WTC11 (cell line): ENCODE measurements around the gene KYNU.

Experiments
- ATF2 ChIP-seq: sonication (generic); formaldehyde crosslinking; IDR thresholded peaks from 2 replicates; pipeline ENCODE4 v1.8.1; 2022; ENCODE audit warnings: low read depth, missing genetic modification reagents, borderline replicate concordance
- ATF6 ChIP-seq: sonication (generic); formaldehyde crosslinking; IDR thresholded peaks from 2 replicates; pipeline ENCODE4 v1.8.1; 2023; ENCODE audit warnings: mild to moderate bottlenecking, missing genetic modification reagents
- CREM ChIP-seq: sonication (generic); formaldehyde crosslinking; IDR thresholded peaks from 2 replicates; pipeline ENCODE4 v1.8.1; 2022; ENCODE audit warnings: mild to moderate bottlenecking, missing genetic modification reagents, moderate library complexity
- CTCF ChIP-seq: fragments of 200-600 bp; IDR thresholded peaks from 2 replicates; pipeline ENCODE4 v1.8.0; 2022; ENCODE audit warnings: antibody characterized with exemption
- E2F4 ChIP-seq: sonication (generic); formaldehyde crosslinking; IDR thresholded peaks from 2 replicates; pipeline ENCODE4 v1.8.1; 2022; ENCODE audit warnings: low read depth, mild to moderate bottlenecking, moderate library complexity, missing genetic modification reagents, borderline replicate concordance
- FOXP1 ChIP-seq: sonication (generic); formaldehyde crosslinking; IDR thresholded peaks from 2 replicates; pipeline ENCODE4 v1.8.0; 2022; ENCODE audit warnings: missing genetic modification reagents, mild to moderate bottlenecking, moderate library complexity, borderline replicate concordance
- GABPB1 ChIP-seq: sonication (generic); formaldehyde crosslinking; IDR thresholded peaks from 2 replicates; pipeline ENCODE4 v1.8.1; 2023; ENCODE audit warnings: mild to moderate bottlenecking, missing genetic modification reagents
- KAT7 ChIP-seq: sonication (generic); formaldehyde crosslinking; IDR thresholded peaks from 2 replicates; pipeline ENCODE4 v1.8.1; 2023; ENCODE audit warnings: missing genetic modification reagents, mild to moderate bottlenecking, borderline replicate concordance
- MAX ChIP-seq: sonication (generic); formaldehyde crosslinking; IDR thresholded peaks from 2 replicates; pipeline ENCODE4 v1.8.0; 2022; ENCODE audit warnings: mild to moderate bottlenecking, missing genetic modification reagents
- NFYB ChIP-seq: sonication (generic); formaldehyde crosslinking; conservative IDR thresholded peaks from 2 replicates; pipeline ENCODE4 v1.8.0; 2022; ENCODE audit warnings: low read depth, missing genetic modification reagents
- TEAD1 ChIP-seq: sonication (generic); formaldehyde crosslinking; IDR thresholded peaks from 2 replicates; pipeline ENCODE4 v1.8.0; 2022; ENCODE audit warnings: mild to moderate bottlenecking, missing genetic modification reagents
- USF2 ChIP-seq: sonication (generic); formaldehyde crosslinking; IDR thresholded peaks from 2 replicates; pipeline ENCODE4 v1.8.1; 2023; ENCODE audit warnings: mild to moderate bottlenecking, missing genetic modification reagents, moderate library complexity
- ZNF138 ChIP-seq: sonication (generic); formaldehyde crosslinking; conservative IDR thresholded peaks from 2 replicates; pipeline ENCODE4 v1.8.1; 2022; ENCODE audit warnings: mild to moderate bottlenecking, moderate library complexity, missing genetic modification reagents

GRCh38 chr2:143029141-143029540 is 151.7 kb downstream of the KYNU start:
- TF ChIP-seq MAX (CRISPR knock-in tag), result no peak
- no peak for TF ChIP-seq CTCF
- TF ChIP-seq GABPB1 (CRISPR knock-in tag), result no peak
- no peak for TF ChIP-seq ATF6 (CRISPR knock-in tag)
- no peak for TF ChIP-seq E2F4 (CRISPR knock-in tag)
- no peak for TF ChIP-seq KAT7 (CRISPR knock-in tag)
- TF ChIP-seq TEAD1 (CRISPR knock-in tag), result no peak
- no peak for TF ChIP-seq NFYB (CRISPR knock-in tag)
- TF ChIP-seq CREM (CRISPR knock-in tag), result no peak
- no peak for TF ChIP-seq FOXP1 (CRISPR knock-in tag)
- no peak for TF ChIP-seq ATF2 (CRISPR knock-in tag)
- no peak for TF ChIP-seq USF2
- TF ChIP-seq ZNF138, result no peak
